Measurements from ENCODE around the gene IDH3A.

The IDH3A gene

GRCh38 chr15:78110916-78111475 lies 38.2 kb upstream of the IDH3A start:
- Mint-ChIP-seq H3K36me3 (ENCODE audit: low read depth) (no peaks in the 10 kb centered on the region), H3K27me3 (no peaks in the 10 kb centered on the region), H3K4me3 (no peak overlapping the region), H3K9me3 (no peaks in the 10 kb centered on the region), H3K27ac (no peak overlapping the region), H3K4me1 (peaks cover 13% of the 10 kb centered on the region)
- DNase-seq, result no peak
- no peak for ATAC-seq

- Mint-ChIP-seq H3K27me3 (no peaks in the 10 kb centered on the region), H3K4me3 (no peak overlapping the region), H3K9me3 (no peaks in the 10 kb centered on the region), H3K36me3 (ENCODE audit: low read depth) (no peaks in the 10 kb centered on the region), H3K4me1 (peaks cover 12% of the 10 kb centered on the region), H3K27ac (no peak overlapping the region)
- ATAC-seq (no peak), DNase-seq (no peak)
Observed at GRCh38 chr15:78111788-78112187, 37.4 kb upstream of the IDH3A start.

- Mint-ChIP-seq H3K4me3 (no peak overlapping the region), H3K36me3 (ENCODE audit: low read depth) (no peaks in the 10 kb centered on the region), H3K27me3 (no peaks in the 10 kb centered on the region), H3K9me3 (no peaks in the 10 kb centered on the region), H3K4me1 (peaks cover 11% of the 10 kb centered on the region), H3K27ac (no peak overlapping the region)
- DNase-seq (no peak), ATAC-seq (no peak)
Observed at GRCh38 chr15:78112551-78112950, 36.6 kb upstream of the IDH3A start.

GRCh38 chr15:78120523-78120922 lies 28.6 kb upstream of the IDH3A start:
- no peak overlapping the region for H3K27ac Mint-ChIP-seq

GRCh38 chr15:78125267-78125666 lies 23.9 kb upstream of the IDH3A start:
- DNase-seq (no peak), ATAC-seq (no peak)
- no peak overlapping the region for H3K27ac Mint-ChIP-seq
- H3K36me3 Mint-ChIP-seq (ENCODE audit: low read depth), result no peaks in the 10 kb centered on the region
- peaks cover 2% of the 10 kb centered on the region for H3K27me3 Mint-ChIP-seq
- H3K4me3 Mint-ChIP-seq, result no peak overlapping the region
- no peaks in the 10 kb centered on the region for H3K4me1 Mint-ChIP-seq
- H3K9me3 Mint-ChIP-seq, result no peaks in the 10 kb centered on the region

More at GRCh38 chr15:78120523-78120922, 28.6 kb upstream of the IDH3A start:
- H3K4me3 Mint-ChIP-seq, result no peak overlapping the region
- no peaks in the 10 kb centered on the region for H3K4me1 Mint-ChIP-seq
- ATAC-seq (no peak), DNase-seq (no peak)
- no peaks in the 10 kb centered on the region for H3K27me3 Mint-ChIP-seq
- no peaks in the 10 kb centered on the region for H3K36me3 Mint-ChIP-seq (ENCODE audit: low read depth)
- H3K9me3 Mint-ChIP-seq, result no peaks in the 10 kb centered on the region

- H3K36me3 Mint-ChIP-seq (ENCODE audit: low read depth), result no peaks in the 10 kb centered on the region
- H3K27ac Mint-ChIP-seq, result no peak overlapping the region
- H3K4me1 Mint-ChIP-seq, result peaks cover 12% of the 10 kb centered on the region
- H3K27me3 Mint-ChIP-seq, result peaks cover 2% of the 10 kb centered on the region
- H3K9me3 Mint-ChIP-seq, result no peaks in the 10 kb centered on the region
- DNase-seq (no peak), ATAC-seq (no peak)
- H3K4me3 Mint-ChIP-seq, result no peak overlapping the region
Observed at GRCh38 chr15:78127882-78128281, 21.3 kb upstream of the IDH3A start.

GRCh38 chr15:78129077-78129750 lies 19.9 kb upstream of the IDH3A start:
- no peaks in the 10 kb centered on the region for H3K9me3 Mint-ChIP-seq
- no peaks in the 10 kb centered on the region for H3K36me3 Mint-ChIP-seq (ENCODE audit: low read depth)
- peaks cover 2% of the 10 kb centered on the region for H3K27me3 Mint-ChIP-seq
- no peak for ATAC-seq
- no peak for DNase-seq
- H3K4me3 Mint-ChIP-seq, result no peak overlapping the region
- H3K4me1 Mint-ChIP-seq, result peaks cover 23% of the 10 kb centered on the region
- peak overlapping the region; percentile 64 for H3K27ac Mint-ChIP-seq

- H3K4me1 Mint-ChIP-seq, result peaks cover 23% of the 10 kb centered on the region
- H3K27me3 Mint-ChIP-seq, result peaks cover 2% of the 10 kb centered on the region
- H3K9me3 Mint-ChIP-seq, result no peaks in the 10 kb centered on the region
- DNase-seq (no peak), ATAC-seq (no peak)
- peak overlapping the region; percentile 67 for H3K4me3 Mint-ChIP-seq
- no peaks in the 10 kb centered on the region for H3K36me3 Mint-ChIP-seq (ENCODE audit: low read depth)
- no peak overlapping the region for H3K27ac Mint-ChIP-seq
Observed at GRCh38 chr15:78129751-78130287, 19.3 kb upstream of the IDH3A start.

GRCh38 chr15:78130466-78131294 lies 18.5 kb upstream of the IDH3A start:
- no peaks in the 10 kb centered on the region for H3K36me3 Mint-ChIP-seq (ENCODE audit: low read depth)
- peaks cover 23% of the 10 kb centered on the region for H3K4me1 Mint-ChIP-seq
- ATAC-seq (peak; percentile 20), DNase-seq (peak; percentile 30)
- H3K27me3 Mint-ChIP-seq, result peaks cover 2% of the 10 kb centered on the region
- peak overlapping the region; percentile 67 for H3K4me3 Mint-ChIP-seq
- no peaks in the 10 kb centered on the region for H3K9me3 Mint-ChIP-seq
- H3K27ac Mint-ChIP-seq, result no peak overlapping the region

- Mint-ChIP-seq H3K4me3 (peak within 1 kb of the TSS; percentile 81), H3K27ac (peak within 1 kb of the TSS; percentile 64), H3K27me3 (peaks cover 2% of the 10 kb centered on the region), H3K36me3 (ENCODE audit: low read depth) (no peaks in the 10 kb centered on the region), H3K9me3 (no peaks in the 10 kb centered on the region), H3K4me1 (peaks cover 23% of the 10 kb centered on the region)
- ATAC-seq, result peak; percentile 81
- DNase-seq, result peak; percentile 84
Observed at GRCh38 chr15:78131295-78132061, 17.7 kb upstream of the IDH3A start, which contains the start of gene CIB2. CIB2 (minus strand) TSS chr15:78131445; CDS start chr15:78131215, 230 bp downstream.

GRCh38 chr15:78133801-78134200 lies 15.4 kb upstream of the IDH3A start:
- Mint-ChIP-seq H3K27me3 (peaks cover 2% of the 10 kb centered on the region), H3K9me3 (no peaks in the 10 kb centered on the region), H3K36me3 (ENCODE audit: low read depth) (no peaks in the 10 kb centered on the region), H3K27ac (no peak overlapping the region), H3K4me1 (peaks cover 23% of the 10 kb centered on the region), H3K4me3 (no peak overlapping the region)
- ATAC-seq, result no peak
- no peak for DNase-seq

- H3K4me3 Mint-ChIP-seq, result no peak overlapping the region
- H3K36me3 Mint-ChIP-seq (ENCODE audit: low read depth), result no peaks in the 10 kb centered on the region
- H3K9me3 Mint-ChIP-seq, result no peaks in the 10 kb centered on the region
- H3K27me3 Mint-ChIP-seq, result no peaks in the 10 kb centered on the region
- no peak overlapping the region for H3K27ac Mint-ChIP-seq
- H3K4me1 Mint-ChIP-seq, result no peaks in the 10 kb centered on the region
- ATAC-seq, result no peak
- DNase-seq, result no peak
Observed at GRCh38 chr15:78139578-78139977, 9.6 kb upstream of the IDH3A start.

GRCh38 chr15:78140292-78140691 lies 8.9 kb upstream of the IDH3A start:
- H3K27me3 Mint-ChIP-seq, result no peaks in the 10 kb centered on the region
- H3K4me3 Mint-ChIP-seq, result no peak overlapping the region
- no peaks in the 10 kb centered on the region for H3K4me1 Mint-ChIP-seq
- no peaks in the 10 kb centered on the region for H3K36me3 Mint-ChIP-seq (ENCODE audit: low read depth)
- ATAC-seq (no peak), DNase-seq (no peak)
- no peaks in the 10 kb centered on the region for H3K9me3 Mint-ChIP-seq
- no peak overlapping the region for H3K27ac Mint-ChIP-seq

GRCh38 chr15:78142332-78142731 lies 6.8 kb upstream of the IDH3A start:
- H3K27ac Mint-ChIP-seq, result no peak overlapping the region
- no peaks in the 10 kb centered on the region for H3K36me3 Mint-ChIP-seq (ENCODE audit: low read depth)
- no peaks in the 10 kb centered on the region for H3K9me3 Mint-ChIP-seq
- peaks cover 9% of the 10 kb centered on the region for H3K4me1 Mint-ChIP-seq
- ATAC-seq (no peak), DNase-seq (no peak)
- no peaks in the 10 kb centered on the region for H3K27me3 Mint-ChIP-seq
- H3K4me3 Mint-ChIP-seq, result no peak overlapping the region

Measured in activated naive CD8-positive, alpha-beta T cell treated with anti-CD3 and anti-CD28 coated beads, Interleukin-2, amount 50 U/mL, for 24 hours (primary cell).